Lung (tissue), 12 donors: ENCODE measurements around the gene ACVR1B. TPM values are rescaled to one million over a fixed set of nuclear protein-coding genes. Genes with fewer than 3 reads are reported as not detected.

Experiments used
- ATAC-seq: fragments of 200-7000 bp; cut with Tn5 transposase; one replicate; pipeline ENCODE4 v1.9.1; 2020; ENCODE audit warnings: moderate number of reproducible peaks; ENCODE audit not compliant: insufficient read depth, low FRiP score
- DNase-seq, 3 donors: peaks; one replicate each; pipeline ENCODE4 v3.0.0-alpha.2; 2013 to 2017
- H3K27ac ChIP-seq, 2 donors: one replicate each; pipeline ENCODE4 v1.5.1; 2013; ENCODE audit warnings: mild to moderate bottlenecking in 2 of 2, moderate library complexity in 2 of 2, control low read depth in 1 of 2, inconsistent platforms in 1 of 2, low read depth in 1 of 2, low read length in 1 of 2
- H3K27me3 ChIP-seq, 3 donors: one replicate each; pipeline ENCODE4 v1.5.1; 2013; ENCODE audit warnings: low read length in 2 of 3; ENCODE audit not compliant: control insufficient read depth in 3 of 3, insufficient read depth in 3 of 3
- H3K36me3 ChIP-seq, 4 donors: one replicate each; pipeline ENCODE4 v1.5.1; 2013; ENCODE audit warnings: low read length in 4 of 4, mild to moderate bottlenecking in 1 of 4, moderate library complexity in 1 of 4; ENCODE audit not compliant: control insufficient read depth in 4 of 4, insufficient read depth in 4 of 4
- H3K4me1 ChIP-seq, 5 donors: one replicate each; pipeline ENCODE4 v1.5.1; 2013; ENCODE audit warnings: low read length in 5 of 5, mild to moderate bottlenecking in 2 of 5, moderate library complexity in 1 of 5; ENCODE audit not compliant: control insufficient read depth in 5 of 5, insufficient read depth in 5 of 5
- H3K4me3 ChIP-seq: one replicate; pipeline ENCODE4 v1.5.1; 2013; ENCODE audit warnings: mild to moderate bottlenecking, control low read depth, moderate library complexity
- H3K9ac ChIP-seq, 2 donors: one replicate each; pipeline ENCODE4 v1.5.1; 2013; ENCODE audit warnings: low read length in 2 of 2, control low read depth in 1 of 2; ENCODE audit not compliant: insufficient read depth in 1 of 2
- H3K9me3 ChIP-seq, 4 donors: one replicate each; pipeline ENCODE4 v1.5.1; 2013; ENCODE audit warnings: low read length in 3 of 4, mild to moderate bottlenecking in 1 of 4, moderate library complexity in 1 of 4; ENCODE audit not compliant: control insufficient read depth in 4 of 4, insufficient read depth in 3 of 4
- WGBS, 2 donors: extraction: QIAGEN DNeasy Blood & Tissue Kit; methylation state at CpG; one replicate each; pipeline ENCODE4 v1.1.7; 2013; 5-methylcytosine and 5-hydroxymethylcytosine counted together
- polyA plus RNA-seq, 2 donors: library from polyadenylated mRNA; stranded (reverse); fragments of 200-250 nt; gene quantifications; one replicate each; pipeline ENCODE4 v1.2.1, GENCODE V29; 2013
- total RNA-seq, 2 donors: library from RNA; depleted of rRNA in 1 of 2; stranded (reverse); fragments of >200 nt in 1 of 2; gene quantifications; one replicate each; pipeline ENCODE4 v1.2.1, GENCODE V29; 2014 to 2021
- TF ChIP-seq, protein P1 (sequence below): IDR thresholded peaks from 2 replicates; pipeline ENCODE4 v1.5.1; 2012; ENCODE audit warnings: mild to moderate bottlenecking; ENCODE audit errors: control extremely low read depth, extremely low read depth
- donor health status: control.
- donor health status: control.
- donor health status: Bipolar disorder and iron deficiency.
- donor health status: healthy.
- donor health status: DM: yes; HTN: yes; CAD: no.

ACVR1B gene
- total and polyA plus RNA-seq, 4 donors = 14.0 to 41.7 (median 21.0) TPM

DNA sequence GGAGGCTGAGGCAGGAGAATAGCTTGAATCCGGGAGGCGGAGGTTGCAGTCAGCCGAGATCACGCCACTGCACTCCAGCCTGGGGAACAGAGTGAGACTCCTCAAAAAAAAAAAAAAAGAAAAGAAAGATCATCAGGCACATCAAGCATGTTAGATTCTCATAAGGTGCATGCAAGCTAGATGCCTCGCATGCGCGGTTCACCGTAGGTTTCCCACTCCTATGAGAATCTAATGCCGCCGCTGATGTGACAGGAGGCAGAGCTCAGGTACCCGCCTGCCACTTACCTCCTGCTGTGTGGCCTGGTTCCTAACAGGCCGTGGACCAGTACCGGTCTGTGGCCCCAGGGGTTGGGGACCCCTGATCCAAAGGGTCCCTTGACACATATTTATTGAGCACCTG, 7.0 kb downstream of the ACVR1B start:
- TF ChIP-seq, protein P1, sequence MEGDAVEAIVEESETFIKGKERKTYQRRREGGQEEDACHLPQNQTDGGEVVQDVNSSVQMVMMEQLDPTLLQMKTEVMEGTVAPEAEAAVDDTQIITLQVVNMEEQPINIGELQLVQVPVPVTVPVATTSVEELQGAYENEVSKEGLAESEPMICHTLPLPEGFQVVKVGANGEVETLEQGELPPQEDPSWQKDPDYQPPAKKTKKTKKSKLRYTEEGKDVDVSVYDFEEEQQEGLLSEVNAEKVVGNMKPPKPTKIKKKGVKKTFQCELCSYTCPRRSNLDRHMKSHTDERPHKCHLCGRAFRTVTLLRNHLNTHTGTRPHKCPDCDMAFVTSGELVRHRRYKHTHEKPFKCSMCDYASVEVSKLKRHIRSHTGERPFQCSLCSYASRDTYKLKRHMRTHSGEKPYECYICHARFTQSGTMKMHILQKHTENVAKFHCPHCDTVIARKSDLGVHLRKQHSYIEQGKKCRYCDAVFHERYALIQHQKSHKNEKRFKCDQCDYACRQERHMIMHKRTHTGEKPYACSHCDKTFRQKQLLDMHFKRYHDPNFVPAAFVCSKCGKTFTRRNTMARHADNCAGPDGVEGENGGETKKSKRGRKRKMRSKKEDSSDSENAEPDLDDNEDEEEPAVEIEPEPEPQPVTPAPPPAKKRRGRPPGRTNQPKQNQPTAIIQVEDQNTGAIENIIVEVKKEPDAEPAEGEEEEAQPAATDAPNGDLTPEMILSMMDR = no peak
- DNase-seq (no peak), ATAC-seq (no peak)
- no peak overlapping the region for H3K27ac ChIP-seq
- 97 to 98% methylated on average over 13 of the region's 13 CpGs for WGBS, 2 donors
- no peak overlapping the region for H3K4me3 ChIP-seq
- no peaks in the 10 kb centered on the region for H3K9me3 ChIP-seq
- no peaks in the 10 kb centered on the region for H3K27me3 ChIP-seq
- no peak overlapping the region for H3K9ac ChIP-seq
- peaks cover 0 to 4% (median 3%) of the 10 kb centered on the region in 4 donors for H3K36me3 ChIP-seq
- peaks cover 10 to 27% (median 19%) of the 10 kb centered on the region in 5 donors for H3K4me1 ChIP-seq

DNA sequence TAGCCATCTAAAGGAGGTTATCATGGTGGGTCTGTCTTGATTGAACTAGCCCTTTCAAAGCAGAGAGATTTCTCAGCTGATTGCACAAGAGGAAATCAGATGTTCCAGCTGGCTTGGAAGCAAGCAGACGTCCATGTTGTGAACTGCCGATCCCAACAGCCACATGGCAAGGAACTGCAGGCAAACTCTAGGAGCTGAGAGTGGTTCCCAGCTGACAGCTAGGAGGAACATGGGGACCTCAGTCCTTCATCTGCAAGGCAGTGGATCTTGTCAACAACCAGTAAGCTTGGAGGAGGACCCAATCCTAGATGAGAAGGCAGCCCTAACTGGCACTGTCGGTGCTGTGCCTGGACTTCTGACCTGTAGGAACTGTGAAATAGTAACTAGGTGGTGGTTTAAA, 7.7 kb downstream of the ACVR1B start:
- Histone ChIP-seq H3K4me3 (no peak overlapping the region), H3K27ac (no peak overlapping the region), H3K9me3 (no peaks in the 10 kb centered on the region), H3K4me1 (peaks cover 10 to 20% (median 16%) of the 10 kb centered on the region in 5 donors), H3K36me3 (peaks cover 0 to 4% (median 3%) of the 10 kb centered on the region in 4 donors), H3K27me3 (no peaks in the 10 kb centered on the region), H3K9ac (no peak overlapping the region)
- TF ChIP-seq, protein P1 = no peak
- WGBS, 2 donors = 43 to 45% methylated on average over 3 of the region's 3 CpGs
- DNase-seq (peak in 2 of 3 donors; percentile 47 to 75), ATAC-seq (no peak)

DNA sequence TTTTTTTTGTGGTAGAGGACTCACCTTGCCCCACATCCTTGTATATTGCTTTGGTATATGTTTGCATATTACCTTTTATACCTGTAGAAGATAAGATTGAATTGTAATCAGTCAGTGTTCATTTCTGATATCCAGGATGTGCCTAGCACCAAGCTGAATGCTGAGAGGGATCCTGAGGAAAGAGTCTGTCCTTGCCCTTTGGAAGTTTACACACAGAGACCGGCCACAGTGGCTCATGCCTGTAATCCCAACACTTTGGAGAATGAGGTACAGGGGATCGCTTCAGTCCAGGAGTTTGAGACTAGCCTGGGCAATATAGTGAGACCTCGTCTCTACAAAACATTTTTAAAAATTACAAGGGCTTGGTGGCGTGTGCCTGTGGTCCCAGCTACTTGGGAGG, 8.4 kb downstream of the ACVR1B start:
- TF ChIP-seq, protein P1 = no peak
- Histone ChIP-seq H3K4me1 (peaks cover 9 to 13% (median 10%) of the 10 kb centered on the region in 5 donors), H3K9ac (no peak overlapping the region), H3K9me3 (no peaks in the 10 kb centered on the region), H3K36me3 (peaks cover 0 to 4% (median 3%) of the 10 kb centered on the region in 4 donors), H3K27me3 (no peaks in the 10 kb centered on the region), H3K27ac (no peak overlapping the region), H3K4me3 (no peak overlapping the region)
- 93 to 96% methylated on average over 4 of the region's 4 CpGs for WGBS, 2 donors
- DNase-seq (no peak), ATAC-seq (no peak)

DNA sequence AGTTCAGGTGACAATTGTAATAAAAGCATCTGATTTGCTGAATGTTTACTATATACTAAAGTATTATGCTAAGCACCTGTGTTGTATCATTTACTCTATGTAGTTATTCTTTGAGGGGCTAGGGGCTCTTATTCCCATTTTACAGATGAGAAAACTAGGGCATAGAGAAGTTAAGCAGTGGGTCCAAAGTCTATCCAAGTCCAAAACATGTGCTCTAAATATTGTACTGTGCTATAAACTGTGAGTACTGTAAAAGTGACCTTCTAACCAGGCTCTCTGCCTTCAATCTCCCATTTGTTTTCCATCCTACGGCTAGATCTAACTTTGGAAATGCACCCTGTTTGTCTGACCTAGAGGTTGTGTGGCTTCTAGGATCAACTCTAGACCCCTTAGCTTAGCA, 9.0 kb downstream of the ACVR1B start:
- DNase-seq = no peak
- 78 to 97% methylated on average over 1 of the region's 1 CpG for WGBS, 2 donors
- Histone ChIP-seq H3K9ac (no peak overlapping the region), H3K9me3 (no peaks in the 10 kb centered on the region), H3K4me1 (peaks cover 5 to 10% (median 8%) of the 10 kb centered on the region in 5 donors), H3K36me3 (peaks cover 0 to 4% (median 3%) of the 10 kb centered on the region in 4 donors), H3K27me3 (no peaks in the 10 kb centered on the region), H3K27ac (no peak overlapping the region), H3K4me3 (no peak overlapping the region)
- TF ChIP-seq, protein P1 = no peak
- ATAC-seq = no peak
